Right atrium auricular region (tissue), 2 donors: ENCODE data around the gene RBM12. TPM values are rescaled to one million over a fixed set of nuclear protein-coding genes. Genes with fewer than 3 reads are reported as not detected.

Source experiments
- DNase-seq: peaks from one replicate; pipeline ENCODE4 v3.0.0-alpha.2; 2019; ENCODE audit warnings: low spot score
- H3K27ac ChIP-seq, 2 donors: fragments of 200-600 bp; sonication (generic); 1 replicate in 1 of 2; 2 replicates in 1 of 2; pipeline ENCODE4 v1.5.1; 2016 to 2019
- H3K27me3 ChIP-seq, 2 donors: fragments of 200-600 bp; sonication (generic); one replicate each; pipeline versions ENCODE4 v1.5.1 to v1.6.0; 2017 to 2019
- H3K36me3 ChIP-seq: fragments of 200-600 bp; sonication (generic); one replicate; pipeline ENCODE4 v1.5.1; 2016
- H3K4me1 ChIP-seq, 2 donors: fragments of 200-600 bp; sonication (generic); one replicate each; pipeline versions ENCODE4 v1.5.1 to v1.6.0; 2017 to 2019
- H3K4me3 ChIP-seq, 2 donors: fragments of 200-600 bp; sonication (generic); 1 replicate in 1 of 2; 2 replicates in 1 of 2; pipeline ENCODE4 v1.5.1; 2017 to 2019; ENCODE audit warnings: mild to moderate bottlenecking in 1 of 2, moderate library complexity in 1 of 2
- H3K9me3 ChIP-seq, 2 donors: fragments of 200-600 bp; sonication (generic); one replicate each; pipeline ENCODE4 v1.5.1; 2019
- CTCF ChIP-seq, 2 donors: fragments of 200-600 bp; sonication (generic); IDR thresholded peaks; one replicate each; pipeline ENCODE4 v1.5.1; 2019; ENCODE audit warnings: antibody characterized with exemption in 2 of 2
- total RNA-seq, 2 donors: library from RNA; depleted of rRNA; stranded (reverse); fragments of >200 nt; gene quantifications; one replicate each; pipeline ENCODE4 v1.1.0, GENCODE V29; 2016

RBM12 gene
- total RNA-seq, 2 donors from 2014 or later = 18.4 to 20.9 TPM

- no peak for DNase-seq
- H3K27ac ChIP-seq = no peak overlapping the region
- TF ChIP-seq CTCF (IDR thresholded peaks at IDR 0.05) = no peak
- no peaks in the 10 kb centered on the region for H3K9me3 ChIP-seq
- H3K36me3 ChIP-seq = peaks cover 25% of the 10 kb centered on the region
- H3K4me3 ChIP-seq = no peak overlapping the region
- H3K4me1 ChIP-seq = peaks cover 0 to 31% of the 10 kb centered on the region in 2 donors
- H3K27me3 ChIP-seq = no peaks in the 10 kb centered on the region
Measured at GRCh38 chr20:35665949-35666288, 1.2 kb upstream of the RBM12 start.

- TF ChIP-seq CTCF (IDR thresholded peaks at IDR 0.05) = no peak
- peak overlapping the region; percentile 68 to 88 for H3K4me3 ChIP-seq
- peaks cover 0 to 43% of the 10 kb centered on the region in 2 donors for H3K4me1 ChIP-seq
- peak; percentile 62 for DNase-seq
- H3K27me3 ChIP-seq = no peaks in the 10 kb centered on the region
- H3K36me3 ChIP-seq = peaks cover 6% of the 10 kb centered on the region
- H3K27ac ChIP-seq = peak overlapping the region; percentile 98
- H3K9me3 ChIP-seq = no peaks in the 10 kb centered on the region
Measured at GRCh38 chr20:35663516-35664465, 909 bp downstream of the RBM12 start.

GRCh38 chr20:35662551-35662950, 2.1 kb downstream of the RBM12 start:
- no peak for TF ChIP-seq CTCF (IDR thresholded peaks at IDR 0.05)

GRCh38 chr20:35661908-35662307, 2.8 kb downstream of the RBM12 start:
- Histone ChIP-seq H3K27ac (peak overlapping the region in 1 of 2 donors; percentile 2), H3K4me1 (peaks cover 0 to 58% of the 10 kb centered on the region in 2 donors), H3K4me3 (no peak overlapping the region), H3K27me3 (no peaks in the 10 kb centered on the region), H3K9me3 (no peaks in the 10 kb centered on the region), H3K36me3 (no peaks in the 10 kb centered on the region)
- TF ChIP-seq CTCF (IDR thresholded peaks at IDR 0.05) = no peak
- DNase-seq = no peak

More at GRCh38 chr20:35662551-35662950, 2.1 kb downstream of the RBM12 start:
- no peaks in the 10 kb centered on the region for H3K36me3 ChIP-seq
- H3K27me3 ChIP-seq = no peaks in the 10 kb centered on the region
- H3K4me3 ChIP-seq = peak overlapping the region in 1 of 2 donors; percentile 88
- peaks cover 0 to 53% of the 10 kb centered on the region in 2 donors for H3K4me1 ChIP-seq
- no peak for DNase-seq
- no peak overlapping the region for H3K27ac ChIP-seq
- no peaks in the 10 kb centered on the region for H3K9me3 ChIP-seq

GRCh38 chr20:35661053-35661452, 3.6 kb downstream of the RBM12 start:
- no peak for DNase-seq
- H3K27me3 ChIP-seq = no peaks in the 10 kb centered on the region
- H3K36me3 ChIP-seq = no peaks in the 10 kb centered on the region
- peaks cover 0 to 66% of the 10 kb centered on the region in 2 donors for H3K4me1 ChIP-seq
- no peak overlapping the region for H3K4me3 ChIP-seq
- H3K27ac ChIP-seq = no peak overlapping the region
- no peaks in the 10 kb centered on the region for H3K9me3 ChIP-seq
- TF ChIP-seq CTCF (IDR thresholded peaks at IDR 0.05) = no peak
